HG02763 (cell line): Measurements from ENCODE around the gene RGS21.
"Not testable (repeated sequence)": the region's sequence is repeated elsewhere in the genome, so short reads cannot be mapped to it uniquely, and the experiment has no call there.

Experiments
- ATAC-seq: cut with Tn5 transposase; IDR thresholded peaks from one replicate; pipeline ENCODE4 v1.9.1; 2021; ENCODE audit warnings: mild to moderate bottlenecking, moderate library complexity; ENCODE audit not compliant: unreplicated experiment

Gene RGS21, protein sequence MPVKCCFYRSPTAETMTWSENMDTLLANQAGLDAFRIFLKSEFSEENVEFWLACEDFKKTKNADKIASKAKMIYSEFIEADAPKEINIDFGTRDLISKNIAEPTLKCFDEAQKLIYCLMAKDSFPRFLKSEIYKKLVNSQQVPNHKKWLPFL

DNA sequence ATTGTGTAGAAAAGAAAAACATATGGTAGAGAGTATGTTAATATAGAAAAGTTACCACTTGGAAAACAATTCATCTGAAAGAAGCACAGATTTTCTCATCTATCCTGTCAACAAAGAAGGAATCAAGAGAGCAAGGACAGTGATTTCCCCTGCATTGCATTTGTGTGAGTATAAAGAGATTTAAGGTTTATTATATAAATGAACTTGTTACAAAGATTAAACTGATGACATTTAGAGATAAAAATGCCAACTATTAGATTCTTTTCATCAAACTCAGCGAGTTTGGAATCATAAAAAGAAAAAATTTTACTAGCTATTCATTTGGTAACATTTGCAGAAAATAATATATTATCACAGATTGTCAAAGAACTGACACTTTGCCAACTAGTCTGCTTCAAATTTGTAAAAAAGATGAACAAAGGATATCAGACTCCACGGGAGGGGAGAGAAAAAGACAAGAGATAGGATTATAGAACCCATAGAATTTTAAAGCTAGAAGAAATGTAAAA, at the start of gene RGS21:
Gene RGS21, plus strand, starts transcription at position 51 of the 509 bp plus-strand sequence. CDS start 26,045 bp downstream, outside the sequence.
- ATAC-seq = no peak

DNA sequence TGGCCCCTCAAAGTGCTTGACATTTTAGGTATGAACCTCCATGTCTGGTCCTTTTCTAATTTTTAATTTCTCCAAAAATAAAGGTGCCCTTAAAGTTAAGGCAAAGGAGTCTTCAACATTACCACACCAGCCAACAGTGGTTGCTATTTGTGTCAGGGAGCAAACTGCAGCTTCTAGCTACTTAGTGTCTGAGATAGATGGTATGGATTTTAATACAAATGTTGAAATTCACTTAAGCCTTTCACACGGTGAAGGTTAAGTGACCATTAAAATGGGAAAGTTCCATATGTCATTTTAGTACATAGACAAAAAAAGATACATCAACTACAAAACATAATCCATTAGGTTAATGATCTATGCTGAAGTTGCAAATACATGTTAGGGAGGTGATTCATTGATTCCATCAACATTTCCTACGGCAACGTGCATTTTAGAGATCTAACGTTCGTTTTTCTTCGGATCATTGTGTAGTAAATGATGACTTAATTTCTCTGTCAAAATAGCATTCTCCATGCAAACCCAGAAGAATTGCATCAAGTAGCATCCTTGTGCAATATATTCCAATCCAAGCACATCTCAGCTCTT, 48.2 kb upstream of the RGS21 start:
- no peak for ATAC-seq

DNA sequence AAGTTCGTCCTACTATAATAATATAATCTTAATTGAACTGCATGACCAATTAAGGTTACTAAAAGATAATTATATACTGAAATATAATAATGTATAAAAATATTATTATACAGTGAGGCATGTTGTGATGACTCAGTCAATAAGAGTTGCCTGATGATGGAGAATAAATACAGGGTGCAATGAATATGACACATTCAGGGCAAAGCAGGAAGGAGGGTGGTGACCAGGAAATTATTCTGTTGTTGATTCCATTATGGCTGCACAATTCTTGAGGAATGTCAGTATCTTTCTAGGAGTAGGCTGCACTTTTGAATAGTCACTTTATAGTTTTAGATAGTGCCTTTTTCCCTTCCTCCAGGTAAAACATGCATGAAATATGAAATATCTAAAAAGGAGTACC, 46.4 kb upstream of the RGS21 start:
- ATAC-seq = no peak

DNA sequence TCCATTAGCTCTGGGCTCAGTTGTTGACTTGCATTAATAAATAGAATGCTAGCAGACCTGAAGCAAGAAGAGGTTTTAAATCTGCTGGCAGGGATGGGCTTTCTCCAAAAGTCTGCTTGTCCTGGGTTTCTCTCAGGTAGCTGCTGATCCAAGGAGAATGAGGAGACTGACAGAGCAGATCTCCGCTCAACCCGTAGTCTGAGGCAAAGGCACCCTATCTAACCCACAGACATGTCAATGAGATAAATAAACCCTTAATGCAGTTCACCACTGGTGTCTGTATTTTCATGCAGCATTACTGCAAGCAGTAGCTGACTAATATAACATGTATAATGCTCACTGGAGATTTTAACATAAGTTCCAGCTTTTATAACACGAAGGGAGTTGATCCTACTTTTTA, 44.1 kb upstream of the RGS21 start:
- no peak for ATAC-seq

DNA sequence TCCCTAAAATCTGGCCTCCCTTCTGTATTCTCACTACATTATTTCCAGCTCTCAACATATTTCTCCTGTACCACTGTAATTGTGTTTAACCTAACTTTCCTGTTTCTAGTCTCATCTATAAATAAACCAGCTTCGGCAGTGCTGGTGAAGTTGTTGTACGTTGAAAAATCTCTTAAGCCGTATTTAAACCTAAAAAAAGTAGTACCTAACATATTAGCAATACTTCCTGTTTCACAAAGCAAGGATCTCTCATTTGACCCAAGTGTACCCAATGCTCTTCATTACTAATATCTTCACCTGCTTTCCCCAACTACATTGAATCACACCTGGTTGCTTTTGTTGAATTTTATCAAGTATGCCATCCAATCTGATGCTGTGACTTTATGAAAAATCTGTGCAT, 42.2 kb upstream of the RGS21 start:
- ATAC-seq = no peak

DNA sequence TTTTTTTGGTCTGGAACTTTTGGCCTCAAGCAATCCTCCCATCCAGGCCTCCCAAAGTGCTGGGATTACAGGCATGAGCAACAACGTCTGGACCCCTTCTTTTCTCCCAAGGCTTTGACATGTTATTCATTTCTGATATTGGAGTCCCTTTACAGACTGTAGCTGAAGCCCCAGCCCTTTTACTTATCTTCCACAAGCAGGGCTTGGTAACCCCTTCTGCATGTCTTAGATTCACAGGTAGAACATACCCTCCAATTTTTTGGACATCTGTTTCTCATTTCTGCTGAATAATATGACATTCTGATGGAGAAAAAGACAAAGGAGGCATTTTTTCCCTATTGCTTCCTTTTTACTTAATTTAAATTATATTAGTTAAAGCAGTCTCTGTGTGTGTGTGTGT, 39.2 kb upstream of the RGS21 start:
- ATAC-seq = no peak

DNA sequence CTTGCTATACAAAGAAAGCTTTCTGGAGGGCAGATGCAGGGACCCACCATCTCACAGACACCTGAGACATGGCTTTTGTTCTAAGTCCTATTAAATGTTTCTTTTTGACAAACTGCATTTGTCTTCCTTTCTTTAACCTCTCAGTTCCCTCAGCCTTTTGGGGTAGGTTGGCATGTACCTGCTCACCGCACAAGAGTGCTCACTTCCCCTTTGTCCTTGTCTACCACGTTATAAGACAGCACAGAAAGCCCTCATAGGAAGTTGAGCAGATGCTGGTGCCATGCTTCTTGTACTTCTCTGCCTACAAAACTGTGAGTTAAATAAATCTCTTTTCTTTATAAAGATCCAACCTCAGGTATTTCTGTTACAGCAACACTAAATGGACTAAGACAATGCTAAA, 31.9 kb upstream of the RGS21 start:
- no peak for ATAC-seq

DNA sequence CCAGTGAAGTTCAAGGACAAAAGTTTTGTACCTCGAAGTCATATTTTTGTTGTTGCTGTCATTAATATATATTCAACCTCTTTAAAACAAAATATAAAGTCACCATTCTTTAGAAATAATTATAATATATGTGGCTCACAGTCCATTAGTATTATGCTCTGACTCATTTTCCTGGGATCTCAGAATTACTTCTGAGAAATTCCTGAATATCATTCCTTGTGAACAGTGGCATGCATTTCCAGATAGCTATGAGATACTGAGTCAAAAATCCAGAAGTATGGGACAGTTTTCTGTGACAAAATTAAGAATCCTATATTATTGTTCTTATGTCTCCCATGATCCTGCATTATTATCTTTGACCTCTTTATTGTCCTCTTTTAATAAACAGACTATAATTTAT, 13.8 kb upstream of the RGS21 start:
- ATAC-seq = no peak

DNA sequence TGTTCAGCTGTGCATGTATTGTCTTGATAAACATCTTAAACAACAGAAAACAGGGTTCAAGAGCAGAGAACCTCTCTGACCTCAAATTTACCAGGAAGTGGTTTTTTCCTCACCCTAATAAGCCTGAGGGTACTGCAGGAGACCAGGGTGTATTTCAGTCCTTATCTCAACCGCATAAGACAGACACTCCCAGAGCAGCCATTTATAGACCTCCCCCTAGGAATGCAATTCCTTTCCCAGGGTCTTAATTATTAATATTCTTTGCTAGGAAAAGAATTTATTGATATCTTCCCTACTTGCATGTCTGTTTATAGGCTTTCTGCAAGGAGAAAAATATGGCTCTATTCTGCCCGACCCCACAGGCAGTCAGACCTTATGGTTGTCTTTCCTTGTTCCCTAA, 8.5 kb upstream of the RGS21 start:
- not testable (repeated sequence) for ATAC-seq

DNA sequence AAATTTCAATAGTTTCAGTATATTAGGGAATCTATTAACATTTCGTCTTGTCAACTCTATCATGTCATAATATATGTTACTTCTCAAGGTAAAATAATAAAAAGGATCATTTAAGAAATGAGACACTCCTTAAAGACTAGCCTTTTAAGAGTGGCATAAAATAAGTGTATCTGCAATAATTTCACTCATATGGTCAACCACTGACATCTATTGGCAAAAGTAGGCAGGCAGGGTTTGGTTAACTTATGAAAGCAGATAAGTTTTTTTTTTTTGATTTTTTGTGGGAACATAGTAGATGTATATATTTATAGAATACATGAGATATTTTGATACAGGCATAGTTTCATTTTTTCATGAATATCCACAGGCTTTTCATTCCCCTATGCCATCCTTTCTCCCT, 5.5 kb upstream of the RGS21 start:
- no peak for ATAC-seq

DNA sequence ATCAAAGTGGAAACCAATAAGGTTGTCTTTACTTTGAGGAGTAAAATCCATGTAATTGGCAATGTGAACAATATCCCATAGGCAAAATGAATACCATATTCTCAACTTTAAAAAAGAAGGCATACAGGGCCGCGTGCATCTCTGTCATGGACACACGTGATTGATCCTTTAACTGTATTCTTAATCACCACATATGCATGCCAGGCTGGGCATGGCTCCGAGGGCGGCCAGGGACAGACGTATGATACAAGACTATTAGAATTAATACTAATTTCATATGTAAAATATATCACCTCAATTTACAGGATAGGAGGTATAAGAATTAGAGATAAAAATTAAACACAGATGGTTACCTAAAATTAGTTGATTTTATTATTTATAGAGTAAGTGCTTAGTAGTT, 11.2 kb downstream of the RGS21 start:
- ATAC-seq = no peak

DNA sequence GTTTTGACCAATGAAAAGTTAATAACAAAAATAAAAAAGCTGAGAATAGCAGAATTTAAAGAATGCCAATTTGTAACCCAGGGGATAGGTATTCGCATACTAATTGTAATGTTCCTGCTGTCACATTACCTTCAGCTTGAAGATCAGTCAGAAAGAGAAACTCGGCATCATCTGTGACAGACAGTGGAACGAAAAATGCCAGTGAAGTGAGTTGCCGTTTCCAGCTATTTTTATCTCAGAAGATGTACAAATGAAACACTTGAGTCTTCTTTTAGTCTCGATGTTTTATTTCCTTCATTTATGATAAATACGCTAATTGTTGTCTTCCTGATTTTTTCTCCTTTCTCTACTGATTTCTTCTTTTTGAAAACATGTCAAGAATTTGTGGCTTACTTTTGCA, 26.1 kb downstream of the RGS21 start:
- ATAC-seq = no peak

DNA sequence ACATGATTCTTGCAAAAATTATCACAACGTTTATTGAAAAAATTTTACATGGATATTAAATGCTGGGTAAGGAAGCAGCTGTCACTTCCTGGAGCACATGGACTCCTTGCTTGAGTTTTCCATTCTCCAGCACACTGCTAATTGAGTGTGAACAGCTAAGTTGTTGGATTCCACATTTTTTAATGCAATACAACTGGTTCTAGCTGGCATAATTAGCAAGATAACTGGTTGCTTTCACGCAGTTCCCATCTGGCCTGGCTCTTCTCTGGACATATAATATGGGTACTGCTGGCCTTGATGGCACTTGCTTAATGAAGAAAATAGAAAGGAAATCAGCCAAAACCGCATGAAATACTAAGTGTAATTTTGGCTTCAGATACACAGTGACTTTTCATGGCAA, 26.6 kb downstream of the RGS21 start:
- no peak for ATAC-seq

DNA sequence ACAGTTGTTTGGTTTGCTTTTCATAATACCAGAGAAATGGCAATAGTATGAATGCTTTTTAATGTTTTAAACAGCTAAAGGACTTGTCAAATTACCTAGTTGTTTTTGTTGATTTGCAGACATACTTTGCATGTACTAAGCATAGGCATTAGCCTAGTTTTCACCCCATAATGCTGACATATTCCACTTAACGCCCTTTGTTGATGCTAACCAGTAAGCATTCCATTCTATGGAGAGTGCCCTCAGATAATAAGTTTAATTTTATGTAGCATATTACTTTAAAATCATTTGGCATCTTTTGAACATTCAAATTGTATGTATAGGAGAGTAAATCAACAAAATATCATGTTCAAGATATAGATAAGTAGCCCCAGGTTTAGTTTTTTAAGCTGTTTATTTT, 32.5 kb downstream of the RGS21 start:
- ATAC-seq = no peak

DNA sequence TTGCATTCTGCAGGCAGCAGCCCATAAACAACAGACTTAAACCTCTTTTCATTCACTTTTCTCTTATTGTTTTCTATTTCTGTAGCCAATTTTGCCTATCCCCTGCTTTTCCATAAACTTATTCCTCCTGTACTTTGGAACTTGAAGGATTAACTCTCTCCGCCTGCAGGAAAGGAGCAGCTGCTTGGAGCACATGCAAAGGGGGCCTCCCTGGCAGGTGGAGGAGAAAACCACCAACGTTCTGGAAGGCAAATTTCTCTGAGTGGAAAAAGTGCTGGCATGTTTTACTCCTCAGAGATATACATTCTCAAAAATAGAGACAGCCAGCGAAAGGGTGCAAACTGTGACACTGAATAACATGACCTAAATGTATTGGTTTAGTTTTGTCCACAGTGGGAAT, 33.6 kb downstream of the RGS21 start:
- no peak for ATAC-seq

DNA sequence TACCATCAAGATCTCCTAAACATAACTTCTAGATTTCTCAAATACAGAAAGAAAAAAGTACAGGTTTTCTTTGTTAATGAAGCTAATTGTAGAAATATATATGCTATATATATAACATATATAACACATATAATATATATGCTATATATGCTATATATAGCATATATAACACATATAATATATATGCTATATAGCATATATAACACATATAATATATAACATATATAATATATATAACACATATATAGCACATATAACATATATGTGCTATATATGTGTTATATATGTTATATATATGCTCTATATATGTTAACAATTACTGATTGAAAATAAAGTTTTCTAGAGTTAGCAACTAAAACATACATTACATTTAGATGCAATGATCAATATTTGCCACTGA, 34.8 kb downstream of the RGS21 start:
- ATAC-seq = no peak

DNA sequence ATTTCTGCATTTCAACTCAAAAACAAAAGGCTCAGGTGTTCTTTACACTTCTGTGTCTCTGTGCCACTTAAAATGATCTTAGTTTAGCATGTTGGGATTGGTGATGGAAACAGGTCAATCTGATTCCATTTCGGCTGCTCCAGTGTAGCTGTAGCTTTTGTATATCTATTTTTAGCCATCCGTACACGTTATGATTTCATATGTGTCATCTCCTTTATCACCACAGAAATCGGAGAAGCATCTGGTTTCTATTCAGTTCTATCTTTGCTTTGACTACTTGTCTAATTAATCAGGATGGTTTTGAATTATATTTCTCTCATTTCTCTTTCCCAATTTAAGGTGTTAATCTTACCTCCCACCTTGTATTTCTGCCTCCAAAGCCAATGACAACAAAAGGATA, 41.1 kb downstream of the RGS21 start:
- ATAC-seq = no peak

DNA sequence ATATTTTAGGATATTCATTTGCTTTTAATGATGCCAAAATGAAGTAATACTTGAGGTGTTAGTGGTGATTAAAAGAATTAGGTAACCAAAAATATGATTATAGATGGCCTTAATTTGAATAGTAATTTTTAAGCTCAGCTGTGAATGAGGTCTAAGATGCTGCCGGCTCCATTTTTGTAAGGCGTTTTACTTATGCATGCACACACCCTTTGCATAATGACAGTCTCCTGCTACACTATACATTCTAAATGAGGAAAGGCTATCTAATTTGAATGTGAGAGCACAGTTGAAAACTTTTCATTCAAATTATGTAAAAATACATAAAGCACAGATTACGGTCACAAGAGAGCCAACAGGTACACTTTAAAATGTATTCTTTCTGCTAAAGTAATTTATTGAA, 41.6 kb downstream of the RGS21 start:
- no peak for ATAC-seq

DNA sequence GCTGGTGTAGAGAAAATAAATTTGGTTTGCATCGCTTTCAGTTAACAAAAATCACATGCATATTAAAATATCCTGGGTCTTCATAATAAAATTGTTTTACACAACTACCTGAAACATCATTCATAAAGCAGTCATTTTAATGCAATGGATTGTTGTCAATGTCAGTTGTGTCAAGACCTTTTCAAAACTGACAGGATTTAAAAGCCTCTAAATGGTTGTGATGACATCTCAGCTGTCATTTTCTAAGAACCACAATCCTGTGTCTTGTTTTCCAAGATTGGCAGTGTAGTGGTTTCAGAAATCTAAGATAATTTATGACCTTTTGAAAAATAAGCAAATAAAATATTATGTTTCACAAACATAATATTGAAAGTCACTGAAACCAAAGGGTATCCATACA, 42.0 kb downstream of the RGS21 start:
- ATAC-seq = no peak

DNA sequence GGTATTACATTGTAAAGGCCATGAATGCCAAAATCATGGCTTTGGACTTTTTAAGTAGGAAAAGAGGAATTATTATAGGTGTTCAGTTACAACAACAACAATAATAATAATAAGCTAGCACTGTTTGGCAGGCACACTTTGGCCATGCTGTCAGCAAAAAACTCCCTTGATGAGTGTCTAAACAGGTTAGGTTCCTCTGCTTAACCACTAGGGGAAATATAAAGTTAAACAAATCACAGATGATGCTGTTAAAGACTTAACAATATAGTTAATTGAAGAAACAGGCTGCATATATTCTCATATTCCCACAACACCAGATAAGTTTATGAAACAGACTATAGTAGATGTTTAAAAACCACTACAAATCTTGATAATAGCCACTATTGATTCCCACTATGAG, 46.4 kb downstream of the RGS21 start:
- no peak for ATAC-seq

DNA sequence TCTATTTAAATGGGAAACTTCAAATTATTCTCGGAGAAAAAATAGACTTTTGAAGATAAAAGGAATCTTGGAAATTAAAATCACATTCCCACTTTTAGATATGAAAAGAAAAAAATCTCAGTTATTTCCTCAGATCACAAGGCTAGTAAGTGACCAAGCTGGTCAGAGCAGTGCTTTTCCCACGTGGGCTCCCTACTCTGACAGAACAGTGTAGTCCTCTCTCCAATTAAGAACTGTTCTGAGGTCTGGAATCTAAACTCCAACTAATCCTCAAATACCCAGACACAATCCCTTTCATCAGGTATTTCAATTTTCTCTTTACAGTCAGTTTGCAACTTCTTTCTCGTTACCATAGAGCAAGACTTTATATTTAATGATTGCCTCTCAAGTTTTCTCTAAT, 50.6 kb downstream of the RGS21 start:
- ATAC-seq = no peak

DNA sequence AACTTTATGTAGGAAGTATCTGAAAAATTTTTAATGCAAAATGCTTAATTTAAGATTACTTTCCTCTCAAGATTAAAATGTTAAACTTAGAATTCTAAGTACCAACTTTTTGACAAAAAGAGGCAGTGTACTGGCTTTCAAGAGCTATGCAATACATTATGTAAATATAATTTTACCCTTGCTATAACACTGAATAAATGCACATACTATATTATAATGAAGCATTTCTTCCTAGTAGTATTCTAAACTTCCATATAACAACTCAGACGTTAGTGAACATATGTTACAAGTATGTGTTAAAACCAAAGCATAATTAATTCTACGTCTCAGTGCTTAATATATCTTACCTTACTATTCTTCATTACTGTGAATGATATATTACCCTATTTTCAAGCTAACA, 58.5 kb downstream of the RGS21 start:
- no peak for ATAC-seq

DNA sequence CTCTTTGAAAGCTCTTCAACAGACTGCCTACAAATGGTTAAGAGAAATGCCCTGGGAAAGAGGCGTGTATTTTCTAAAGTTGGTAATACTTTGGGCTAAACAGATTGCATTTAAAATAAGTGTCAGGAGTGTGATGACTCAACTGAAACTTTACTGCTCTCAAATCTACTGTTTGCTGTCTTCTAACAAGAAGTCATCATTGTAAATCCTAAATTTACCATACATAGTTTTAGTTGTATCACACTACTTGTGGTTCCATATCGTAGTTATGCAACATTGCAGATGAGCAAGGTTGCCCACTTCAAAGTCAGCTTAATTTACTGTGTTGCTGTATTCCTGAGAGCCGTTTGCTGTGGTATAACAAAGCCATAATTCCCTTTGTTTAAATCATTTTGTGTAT, 59.6 kb downstream of the RGS21 start:
- ATAC-seq = no peak
